Measurements from ENCODE around the gene LRMDA.

The LRMDA gene

GRCh38 chr10:76559892-76560220, 1128.4 kb downstream of the LRMDA start:
- H4K20me1 ChIP-seq (ENCODE audit: low read depth, low read length) = no peaks in the 10 kb centered on the region
- TF ChIP-seq EZH2phosphoT487 (conservative IDR thresholded peaks at IDR 0.05; ENCODE audit: low read length) (no peak), CTCF (IDR thresholded peaks at IDR 0.05; ENCODE audit: insufficient read depth, low read length, poor library complexity, severe bottlenecking) (no peak)
- no peak overlapping the region for H3K27ac ChIP-seq (ENCODE audit: low read depth, low read length)
- no peaks in the 10 kb centered on the region for H3K9me2 ChIP-seq (replicated peaks; ENCODE audit: insufficient read depth, low read length)
- no peak overlapping the region for H2AFZ ChIP-seq (ENCODE audit: low read depth, low read length, severe bottlenecking)
- no peak overlapping the region for H3K9ac ChIP-seq (ENCODE audit: low read length)
- H3K79me2 ChIP-seq (ENCODE audit: insufficient read depth, low read length) = no peaks in the 10 kb centered on the region
- no peak overlapping the region for H3K4me3 ChIP-seq (ENCODE audit: insufficient read depth, low read length, poor library complexity, severe bottlenecking)
- H3K36me3 ChIP-seq (ENCODE audit: low read length) = no peaks in the 10 kb centered on the region
- H3K9me3 ChIP-seq (ENCODE audit: insufficient read depth, low read length) = no peaks in the 10 kb centered on the region
- no peak overlapping the region for H3K4me2 ChIP-seq (ENCODE audit: low read depth, low read length, poor library complexity, severe bottlenecking)
- H3F3A ChIP-seq (ENCODE audit: insufficient read depth) = no peaks in the 10 kb centered on the region
- H3K27me3 ChIP-seq (ENCODE audit: low read length) = 0 out of 2 replicates have a peak, but pooled peaks cover 3% of the 10 kb centered on the region

GRCh38 chr10:76560338-76560737, 1128.9 kb downstream of the LRMDA start:
- no peak overlapping the region for H3K27ac ChIP-seq (ENCODE audit: low read depth, low read length)
- 0 out of 2 replicates have a peak, but pooled peaks cover 3% of the 10 kb centered on the region for H3K27me3 ChIP-seq (ENCODE audit: low read length)
- H3K9me2 ChIP-seq (replicated peaks; ENCODE audit: insufficient read depth, low read length) = no peaks in the 10 kb centered on the region
- H3F3A ChIP-seq (ENCODE audit: insufficient read depth) = no peaks in the 10 kb centered on the region
- no peak overlapping the region for H3K4me3 ChIP-seq (ENCODE audit: insufficient read depth, low read length, poor library complexity, severe bottlenecking)
- no peak overlapping the region for H2AFZ ChIP-seq (ENCODE audit: low read depth, low read length, severe bottlenecking)
- H3K9me3 ChIP-seq (ENCODE audit: insufficient read depth, low read length) = no peaks in the 10 kb centered on the region
- TF ChIP-seq CTCF (IDR thresholded peaks at IDR 0.05; ENCODE audit: insufficient read depth, low read length, poor library complexity, severe bottlenecking) = no peak
- TF ChIP-seq EZH2phosphoT487 (conservative IDR thresholded peaks at IDR 0.05; ENCODE audit: low read length) = no peak
- H4K20me1 ChIP-seq (ENCODE audit: low read depth, low read length) = no peaks in the 10 kb centered on the region
- no peaks in the 10 kb centered on the region for H3K36me3 ChIP-seq (ENCODE audit: low read length)
- H3K4me2 ChIP-seq (ENCODE audit: low read depth, low read length, poor library complexity, severe bottlenecking) = no peak overlapping the region
- no peak overlapping the region for H3K9ac ChIP-seq (ENCODE audit: low read length)
- H3K79me2 ChIP-seq (ENCODE audit: insufficient read depth, low read length) = no peaks in the 10 kb centered on the region

GRCh38 chr10:76563286-76563685, 1131.9 kb downstream of the LRMDA start:
- TF ChIP-seq CTCF (IDR thresholded peaks at IDR 0.05; ENCODE audit: insufficient read depth, low read length, poor library complexity, severe bottlenecking) = no peak
- no peak for TF ChIP-seq EZH2phosphoT487 (conservative IDR thresholded peaks at IDR 0.05; ENCODE audit: low read length)
- Histone ChIP-seq H3K9me3 (ENCODE audit: insufficient read depth, low read length) (no peaks in the 10 kb centered on the region), H3K9ac (ENCODE audit: low read length) (no peak overlapping the region), H2AFZ (ENCODE audit: low read depth, low read length, severe bottlenecking) (no peak overlapping the region), H3K4me3 (ENCODE audit: insufficient read depth, low read length, poor library complexity, severe bottlenecking) (no peak overlapping the region), H3K36me3 (ENCODE audit: low read length) (no peaks in the 10 kb centered on the region), H3K4me2 (ENCODE audit: low read depth, low read length, poor library complexity, severe bottlenecking) (no peak overlapping the region), H3K27ac (ENCODE audit: low read depth, low read length) (no peak overlapping the region), H3F3A (ENCODE audit: insufficient read depth) (no peaks in the 10 kb centered on the region), H4K20me1 (ENCODE audit: low read depth, low read length) (no peaks in the 10 kb centered on the region), H3K9me2 (replicated peaks; ENCODE audit: insufficient read depth, low read length) (no peaks in the 10 kb centered on the region), H3K79me2 (ENCODE audit: insufficient read depth, low read length) (no peaks in the 10 kb centered on the region), H3K27me3 (ENCODE audit: low read length) (no peaks in the 10 kb centered on the region)

GRCh38 chr10:76572021-76572420, 1140.6 kb downstream of the LRMDA start:
- Histone ChIP-seq H3K9ac (ENCODE audit: low read length) (no peak overlapping the region), H3K9me3 (ENCODE audit: insufficient read depth, low read length) (no peaks in the 10 kb centered on the region), H3K27me3 (ENCODE audit: low read length) (no peaks in the 10 kb centered on the region), H3K4me3 (ENCODE audit: insufficient read depth, low read length, poor library complexity, severe bottlenecking) (no peak overlapping the region), H3K79me2 (ENCODE audit: insufficient read depth, low read length) (no peaks in the 10 kb centered on the region), H3K9me2 (replicated peaks; ENCODE audit: insufficient read depth, low read length) (no peaks in the 10 kb centered on the region), H3F3A (ENCODE audit: insufficient read depth) (no peaks in the 10 kb centered on the region), H4K20me1 (ENCODE audit: low read depth, low read length) (no peaks in the 10 kb centered on the region), H2AFZ (ENCODE audit: low read depth, low read length, severe bottlenecking) (no peak overlapping the region), H3K36me3 (ENCODE audit: low read length) (no peaks in the 10 kb centered on the region), H3K4me2 (ENCODE audit: low read depth, low read length, poor library complexity, severe bottlenecking) (no peak overlapping the region), H3K27ac (ENCODE audit: low read depth, low read length) (no peak overlapping the region)
- no peak for TF ChIP-seq EZH2phosphoT487 (conservative IDR thresholded peaks at IDR 0.05; ENCODE audit: low read length)
- no peak for TF ChIP-seq CTCF (IDR thresholded peaks at IDR 0.05; ENCODE audit: insufficient read depth, low read length, poor library complexity, severe bottlenecking)

Measured in SU-DHL-6 (cell line).